Endothelial cell of umbilical vein (primary cell): ENCODE data around the gene TOP2A.
"Not testable (repeated sequence)": the region's sequence is repeated elsewhere in the genome, so short reads cannot be mapped to it uniquely, and the experiment has no call there.

Source experiments
- EZH2 ChIP-seq: IDR thresholded peaks from 2 replicates; pipeline ENCODE4 v1.6.1; 2012; ENCODE audit warnings: borderline replicate concordance, low read depth, mild to moderate bottlenecking, moderate library complexity, low read length, inconsistent platforms; ENCODE audit not compliant: severe bottlenecking
- JUN ChIP-seq: IDR thresholded peaks from 2 replicates; pipeline ENCODE4 v1.6.1; 2011; ENCODE audit warnings: borderline replicate concordance, low read depth; ENCODE audit not compliant: insufficient read length, insufficient read depth
- POLR2A ChIP-seq: IDR thresholded peaks from 2 replicates; pipeline ENCODE4 v1.6.1; 2012; ENCODE audit warnings: low read depth, mild to moderate bottlenecking, control low read depth, low read length
- TF ChIP-seq, protein P1 (sequence below), 2 donors: IDR thresholded peaks; 1 replicate in 1 of 2; 2 replicates in 1 of 2; pipeline ENCODE4 v1.5.1; 2011; ENCODE audit warnings: low read length in 2 of 2, mild to moderate bottlenecking in 2 of 2, moderate library complexity in 2 of 2, control low read depth in 1 of 2, inconsistent platforms in 1 of 2, low read depth in 1 of 2; ENCODE audit not compliant: insufficient read depth in 1 of 2; ENCODE audit errors: extremely low read depth in 1 of 2

GRCh38 chr17:40372644-40373043 lies 45.1 kb downstream of the TOP2A start:
- TF ChIP-seq, protein P1, sequence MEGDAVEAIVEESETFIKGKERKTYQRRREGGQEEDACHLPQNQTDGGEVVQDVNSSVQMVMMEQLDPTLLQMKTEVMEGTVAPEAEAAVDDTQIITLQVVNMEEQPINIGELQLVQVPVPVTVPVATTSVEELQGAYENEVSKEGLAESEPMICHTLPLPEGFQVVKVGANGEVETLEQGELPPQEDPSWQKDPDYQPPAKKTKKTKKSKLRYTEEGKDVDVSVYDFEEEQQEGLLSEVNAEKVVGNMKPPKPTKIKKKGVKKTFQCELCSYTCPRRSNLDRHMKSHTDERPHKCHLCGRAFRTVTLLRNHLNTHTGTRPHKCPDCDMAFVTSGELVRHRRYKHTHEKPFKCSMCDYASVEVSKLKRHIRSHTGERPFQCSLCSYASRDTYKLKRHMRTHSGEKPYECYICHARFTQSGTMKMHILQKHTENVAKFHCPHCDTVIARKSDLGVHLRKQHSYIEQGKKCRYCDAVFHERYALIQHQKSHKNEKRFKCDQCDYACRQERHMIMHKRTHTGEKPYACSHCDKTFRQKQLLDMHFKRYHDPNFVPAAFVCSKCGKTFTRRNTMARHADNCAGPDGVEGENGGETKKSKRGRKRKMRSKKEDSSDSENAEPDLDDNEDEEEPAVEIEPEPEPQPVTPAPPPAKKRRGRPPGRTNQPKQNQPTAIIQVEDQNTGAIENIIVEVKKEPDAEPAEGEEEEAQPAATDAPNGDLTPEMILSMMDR (IDR thresholded peaks at IDR 0.05; ENCODE audit: extremely low read depth in 1 of 2, insufficient read depth in 1 of 2, low read depth in 1 of 2, low read length in 2 of 2) = not testable (repeated sequence)
- not testable (repeated sequence) for TF ChIP-seq POLR2A, JUN, EZH2
